Measurements from ENCODE around the gene NUDT3.

NUDT3 gene

GRCh38 chr6:34288581-34288980 lies 103.9 kb downstream of the NUDT3 start:
- Histone ChIP-seq H3K9me3 (no peaks in the 10 kb centered on the region), H3K27me3 (no peaks in the 10 kb centered on the region), H3K4me1 (no peaks in the 10 kb centered on the region), H3K4me3 (ENCODE audit: low read depth, low read length) (no peak overlapping the region), H3K36me3 (peaks cover 41% of the 10 kb centered on the region)
- TF ChIP-seq CTCF (IDR thresholded peaks at IDR 0.05; ENCODE audit: low read depth, low read length) = no peak
- DNase-seq = no peak

GRCh38 chr6:34285448-34286164 lies 106.9 kb downstream of the NUDT3 start:
- no peaks in the 10 kb centered on the region for H3K4me1 ChIP-seq
- no peak for TF ChIP-seq CTCF (IDR thresholded peaks at IDR 0.05; ENCODE audit: low read depth, low read length)
- DNase-seq = no peak
- H3K36me3 ChIP-seq = peaks cover 28% of the 10 kb centered on the region
- H3K27me3 ChIP-seq = no peaks in the 10 kb centered on the region
- no peak overlapping the region for H3K4me3 ChIP-seq (ENCODE audit: low read depth, low read length)
- H3K9me3 ChIP-seq = no peaks in the 10 kb centered on the region

- no peaks in the 10 kb centered on the region for H3K27me3 ChIP-seq
- H3K9me3 ChIP-seq = no peaks in the 10 kb centered on the region
- no peak overlapping the region for H3K4me3 ChIP-seq (ENCODE audit: low read depth, low read length)
- no peak for TF ChIP-seq CTCF (IDR thresholded peaks at IDR 0.05; ENCODE audit: low read depth, low read length)
- no peak for DNase-seq
- H3K36me3 ChIP-seq = peaks cover 32% of the 10 kb centered on the region
- no peaks in the 10 kb centered on the region for H3K4me1 ChIP-seq
Observed at GRCh38 chr6:34284563-34285447, 107.7 kb downstream of the NUDT3 start.

- no peaks in the 10 kb centered on the region for H3K27me3 ChIP-seq
- no peak for TF ChIP-seq CTCF (IDR thresholded peaks at IDR 0.05; ENCODE audit: low read depth, low read length)
- H3K4me3 ChIP-seq (ENCODE audit: low read depth, low read length) = no peak overlapping the region
- H3K4me1 ChIP-seq = no peaks in the 10 kb centered on the region
- peaks cover 35% of the 10 kb centered on the region for H3K36me3 ChIP-seq
- no peak for DNase-seq
- no peaks in the 10 kb centered on the region for H3K9me3 ChIP-seq
Observed at GRCh38 chr6:34281702-34282334, 110.7 kb downstream of the NUDT3 start.

GRCh38 chr6:34280216-34280615 lies 112.3 kb downstream of the NUDT3 start:
- Histone ChIP-seq H3K36me3 (peaks cover 35% of the 10 kb centered on the region), H3K4me3 (ENCODE audit: low read depth, low read length) (no peak overlapping the region), H3K27me3 (no peaks in the 10 kb centered on the region), H3K9me3 (no peaks in the 10 kb centered on the region), H3K4me1 (no peaks in the 10 kb centered on the region)
- DNase-seq = no peak
- TF ChIP-seq CTCF (IDR thresholded peaks at IDR 0.05; ENCODE audit: low read depth, low read length) = no peak

Measured in BE2C (cell line).